Body of pancreas (tissue), 4 donors: ENCODE measurements around the gene STK26.

Experiments
- POLR2A ChIP-seq, 3 donors: fragments of 450-650 bp; IDR thresholded peaks; one replicate each; pipeline ENCODE4 v1.6.1; 2016; ENCODE audit warnings: antibody characterized with exemption in 3 of 3, mild to moderate bottlenecking in 2 of 3
- TF ChIP-seq, protein P1 (sequence below), 7 experiments: fragments of 450-650 bp in 4 of 7; fragments of 200-600 bp in 3 of 7; sonication (generic) in 3 of 7; IDR thresholded peaks; one replicate each; pipeline ENCODE4 v1.5.1; 2016 to 2019; ENCODE audit warnings: antibody characterized with exemption in 7 of 7

DNA sequence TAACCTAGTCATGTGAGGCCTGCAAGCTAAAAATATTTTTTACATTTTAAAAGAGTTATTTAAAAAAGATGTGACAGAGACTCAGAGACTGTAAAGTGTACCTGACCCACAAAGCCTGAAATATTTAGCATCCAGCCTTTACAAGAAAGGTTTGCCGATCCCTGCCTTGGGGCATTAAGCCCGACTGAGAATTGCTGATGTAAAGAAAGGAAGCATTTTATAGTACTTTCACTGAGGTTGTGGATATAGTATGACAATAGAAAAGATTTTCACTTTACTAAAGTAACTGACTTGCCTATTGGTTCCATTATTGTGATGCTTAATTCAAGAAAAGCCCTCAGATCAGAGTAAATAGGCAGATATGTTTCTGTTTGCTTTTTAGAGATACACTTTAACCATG is 17.0 kb downstream of the STK26 start:
- TF ChIP-seq, protein P1, sequence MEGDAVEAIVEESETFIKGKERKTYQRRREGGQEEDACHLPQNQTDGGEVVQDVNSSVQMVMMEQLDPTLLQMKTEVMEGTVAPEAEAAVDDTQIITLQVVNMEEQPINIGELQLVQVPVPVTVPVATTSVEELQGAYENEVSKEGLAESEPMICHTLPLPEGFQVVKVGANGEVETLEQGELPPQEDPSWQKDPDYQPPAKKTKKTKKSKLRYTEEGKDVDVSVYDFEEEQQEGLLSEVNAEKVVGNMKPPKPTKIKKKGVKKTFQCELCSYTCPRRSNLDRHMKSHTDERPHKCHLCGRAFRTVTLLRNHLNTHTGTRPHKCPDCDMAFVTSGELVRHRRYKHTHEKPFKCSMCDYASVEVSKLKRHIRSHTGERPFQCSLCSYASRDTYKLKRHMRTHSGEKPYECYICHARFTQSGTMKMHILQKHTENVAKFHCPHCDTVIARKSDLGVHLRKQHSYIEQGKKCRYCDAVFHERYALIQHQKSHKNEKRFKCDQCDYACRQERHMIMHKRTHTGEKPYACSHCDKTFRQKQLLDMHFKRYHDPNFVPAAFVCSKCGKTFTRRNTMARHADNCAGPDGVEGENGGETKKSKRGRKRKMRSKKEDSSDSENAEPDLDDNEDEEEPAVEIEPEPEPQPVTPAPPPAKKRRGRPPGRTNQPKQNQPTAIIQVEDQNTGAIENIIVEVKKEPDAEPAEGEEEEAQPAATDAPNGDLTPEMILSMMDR (IDR thresholded peaks at IDR 0.05), result no peak
- no peak for TF ChIP-seq POLR2A (IDR thresholded peaks at IDR 0.05)
